Body of pancreas (tissue), 4 donors: ENCODE results near the gene PARD6B. TPM values are rescaled to one million over a fixed set of nuclear protein-coding genes. Genes with fewer than 3 reads are reported as not detected.
A peak's percentile ranks its signal among the peaks of the same experiment; 100 is the strongest.

ENCODE experiments used
- ATAC-seq: fragments of 150-250 bp; one replicate; pipeline ENCODE4 v1.9.1; 2016
- DNase-seq, 4 donors: peaks; one replicate each; pipeline ENCODE4 v3.0.0-alpha.2; 2019
- H3K27ac ChIP-seq, 4 donors: fragments of 200-600 bp; sonication (generic); 1 replicate in 3 of 4; 2 replicates in 1 of 4; pipeline versions ENCODE4 v1.5.1 to v1.6.1; 2016 to 2019; ENCODE audit warnings: mild to moderate bottlenecking in 1 of 4, mixed read lengths in 1 of 4, moderate library complexity in 1 of 4
- H3K27me3 ChIP-seq, 2 donors: fragments of 200-600 bp; sonication (generic); one replicate each; pipeline ENCODE4 v1.6.0; 2016; ENCODE audit warnings: mild to moderate bottlenecking in 1 of 2
- H3K36me3 ChIP-seq, 2 donors: fragments of 200-600 bp; sonication (generic); replicated peaks in 1 of 2; 2 replicates each; pipeline ENCODE4 v1.5.1; 2016; ENCODE audit warnings: low read depth in 2 of 2; ENCODE audit not compliant: insufficient read depth in 1 of 2
- H3K4me1 ChIP-seq: fragments of 200-600 bp; sonication (generic); one replicate; pipeline ENCODE4 v1.6.0; 2016
- H3K4me3 ChIP-seq, 2 donors: fragments of 200-600 bp; sonication (generic); 1 replicate in 1 of 2; 2 replicates in 1 of 2; pipeline ENCODE4 v1.5.1; 2016 to 2019
- H3K9me3 ChIP-seq, 3 donors: fragments of 200-600 bp; sonication (generic); 1 replicate in 2 of 3; 2 replicates in 1 of 3; pipeline ENCODE4 v1.5.1; 2016
- CTCF ChIP-seq, 7 experiments: fragments of 450-650 bp in 4 of 7; fragments of 200-600 bp in 3 of 7; sonication (generic) in 3 of 7; IDR thresholded peaks; one replicate each; pipeline ENCODE4 v1.5.1; 2016 to 2019; ENCODE audit warnings: antibody characterized with exemption in 7 of 7
- POLR2A ChIP-seq, 3 donors: fragments of 450-650 bp; IDR thresholded peaks; one replicate each; pipeline ENCODE4 v1.6.1; 2016; ENCODE audit warnings: antibody characterized with exemption in 3 of 3, mild to moderate bottlenecking in 2 of 3
- WGBS, 2 donors: methylation state at CpG; one replicate each; pipeline ENCODE4 v1.1.5; 2017; 5-methylcytosine and 5-hydroxymethylcytosine counted together
- intact Hi-C: fragments of 100-400 bp; cut with DNase I; formaldehyde crosslinking; loops from one replicate; pipeline ENCODE4 v1.15.1; 2023
- total RNA-seq, 2 donors: library from RNA; depleted of rRNA; stranded (reverse); fragments of >200 nt; gene quantifications; one replicate each; pipeline ENCODE4 v1.1.0, GENCODE V29; 2016

Gene PARD6B
- total RNA-seq, 2 donors from 2014 or later = 4.6 to 8.6 TPM

- no peaks in the 10 kb centered on the region for H3K27me3 ChIP-seq
- no peak for TF ChIP-seq CTCF (IDR thresholded peaks at IDR 0.05)
- no peak for TF ChIP-seq POLR2A (IDR thresholded peaks at IDR 0.05)
- no peaks in the 10 kb centered on the region for H3K36me3 ChIP-seq
- intact Hi-C loops = no loop called here
- 80 to 92% methylated on average over 5 of the region's 5 CpGs for WGBS, 2 donors
- no peak overlapping the region for H3K4me3 ChIP-seq
- H3K27ac ChIP-seq = no peak overlapping the region
- peaks cover 1% of the 10 kb centered on the region for H3K4me1 ChIP-seq
- DNase-seq (no peak), ATAC-seq (no peak)
- no peaks in the 10 kb centered on the region for H3K9me3 ChIP-seq
These were observed 11.4 kb upstream of the PARD6B start for GRCh38 chr20:50720026-50720425.

- H3K4me1 ChIP-seq = peaks cover 7% of the 10 kb centered on the region
- no peaks in the 10 kb centered on the region for H3K9me3 ChIP-seq
- TF ChIP-seq CTCF (IDR thresholded peaks at IDR 0.05) (no peak), POLR2A (IDR thresholded peaks at IDR 0.05) (no peak)
- H3K36me3 ChIP-seq = no peaks in the 10 kb centered on the region
- H3K27ac ChIP-seq = no peak overlapping the region
- ATAC-seq (no peak), DNase-seq (no peak)
- intact Hi-C loops = no loop called here
- H3K4me3 ChIP-seq = no peak overlapping the region
- H3K27me3 ChIP-seq = no peaks in the 10 kb centered on the region
These were observed 10.8 kb upstream of the PARD6B start for GRCh38 chr20:50720582-50720981.

- H3K27ac ChIP-seq = no peak overlapping the region
- no peak overlapping the region for H3K4me3 ChIP-seq
- TF ChIP-seq POLR2A (IDR thresholded peaks at IDR 0.05) (no peak), CTCF (IDR thresholded peaks at IDR 0.05) (no peak)
- ATAC-seq (peak; percentile 46), DNase-seq (peak in 1 of 4 donors; percentile 17)
- WGBS, 2 donors = 87 to 89% methylated on average over 4 to 9 of the region's 9 CpGs
- H3K9me3 ChIP-seq = no peaks in the 10 kb centered on the region
- intact Hi-C loops = no loop called here
- H3K36me3 ChIP-seq = no peaks in the 10 kb centered on the region
- no peaks in the 10 kb centered on the region for H3K27me3 ChIP-seq
- peaks cover 16% of the 10 kb centered on the region for H3K4me1 ChIP-seq
These were observed 9.5 kb upstream of the PARD6B start for GRCh38 chr20:50721881-50722281.

- intact Hi-C loops = no loop called here
- H3K9me3 ChIP-seq = no peaks in the 10 kb centered on the region
- DNase-seq (no peak), ATAC-seq (no peak)
- H3K4me3 ChIP-seq = no peak overlapping the region
- H3K27ac ChIP-seq = peak overlapping the region in 1 of 4 donors; percentile 4
- TF ChIP-seq CTCF (IDR thresholded peaks at IDR 0.05) (no peak), POLR2A (IDR thresholded peaks at IDR 0.05) (no peak)
- 86 to 93% methylated on average over 10 of the region's 10 CpGs for WGBS, 2 donors
- no peaks in the 10 kb centered on the region for H3K36me3 ChIP-seq
- peaks cover 23% of the 10 kb centered on the region for H3K4me1 ChIP-seq
- no peaks in the 10 kb centered on the region for H3K27me3 ChIP-seq
These were observed 8.8 kb upstream of the PARD6B start for GRCh38 chr20:50722424-50723155.

- no peak overlapping the region for H3K4me3 ChIP-seq
- ATAC-seq (no peak), DNase-seq (no peak)
- no peak for TF ChIP-seq POLR2A (IDR thresholded peaks at IDR 0.05)
- no peak for TF ChIP-seq CTCF (IDR thresholded peaks at IDR 0.05)
- no peaks in the 10 kb centered on the region for H3K36me3 ChIP-seq
- intact Hi-C loops = no loop called here
- WGBS, 2 donors = 81 to 85% methylated on average over 9 of the region's 9 CpGs
- H3K27me3 ChIP-seq = no peaks in the 10 kb centered on the region
- H3K4me1 ChIP-seq = peaks cover 34% of the 10 kb centered on the region
- no peaks in the 10 kb centered on the region for H3K9me3 ChIP-seq
- H3K27ac ChIP-seq = no peak overlapping the region
These were observed 7.7 kb upstream of the PARD6B start for GRCh38 chr20:50723672-50724071.
